Inferior parietal cortex (tissue), 1 donor: Measurements from ENCODE around the gene CAPN10.

Source experiments
- DNase-seq: peaks from one replicate; pipeline ENCODE4 v3.0.0-alpha.2; 2016; ENCODE audit errors: extremely low spot score

The CAPN10 gene

GRCh38 chr2:240574386-240575100 is 12.0 kb upstream of the CAPN10 start:
- DNase-seq: no peak

GRCh38 chr2:240575101-240575965 is 11.2 kb upstream of the CAPN10 start:
- no peak for DNase-seq

- no peak for DNase-seq
Measured at GRCh38 chr2:240576036-240576435, 10.5 kb upstream of the CAPN10 start.

- no peak for DNase-seq
Measured at GRCh38 chr2:240576436-240577205, 9.9 kb upstream of the CAPN10 start.

GRCh38 chr2:240577281-240578109 is 9.0 kb upstream of the CAPN10 start:
- DNase-seq: no peak

- DNase-seq: no peak
Measured at GRCh38 chr2:240578110-240578450, 8.5 kb upstream of the CAPN10 start.

GRCh38 chr2:240578488-240578887 is 8.0 kb upstream of the CAPN10 start:
- DNase-seq: no peak

GRCh38 chr2:240579071-240579762 is 7.3 kb upstream of the CAPN10 start:
- no peak for DNase-seq

- no peak for DNase-seq
Measured at GRCh38 chr2:240579771-240580614, 6.5 kb upstream of the CAPN10 start.

GRCh38 chr2:240581811-240582210 is 4.7 kb upstream of the CAPN10 start:
- no peak for DNase-seq

GRCh38 chr2:240582781-240583180 is 3.8 kb upstream of the CAPN10 start:
- no peak for DNase-seq

- no peak for DNase-seq
Measured at GRCh38 chr2:240583774-240584173, 2.8 kb upstream of the CAPN10 start.

GRCh38 chr2:240584486-240585031 is 2.0 kb upstream of the CAPN10 start:
- DNase-seq: no peak

- DNase-seq: no peak
Measured at GRCh38 chr2:240585101-240585500, 1.4 kb upstream of the CAPN10 start.

GRCh38 chr2:240585681-240586197 is 795 bp upstream of the CAPN10 start:
- no peak for DNase-seq

GRCh38 chr2:240586919-240587800 is 626 bp downstream of the CAPN10 start:
- no peak for DNase-seq

GRCh38 chr2:240588006-240588655 is 1.6 kb downstream of the CAPN10 start:
- DNase-seq: no peak

- DNase-seq: no peak
Measured at GRCh38 chr2:240588669-240589068, 2.1 kb downstream of the CAPN10 start.
